Renal pelvis (tissue), 4 donors: ENCODE measurements around the gene AP2S1. TPM values are rescaled to one million over a fixed set of nuclear protein-coding genes. Genes with fewer than 3 reads are reported as not detected.
"Not testable (repeated sequence)": the region's sequence is repeated elsewhere in the genome, so short reads cannot be mapped to it uniquely, and the experiment has no call there.

Experiments
- DNase-seq: peaks from one replicate; pipeline ENCODE4 v3.0.0-alpha.2; 2013
- polyA plus RNA-seq, 3 donors: library from polyadenylated mRNA; unstranded; fragments of 120-200 nt; gene quantifications; one replicate each; pipeline ENCODE4 v1.2.1, GENCODE V29; 2013; ENCODE audit not compliant: insufficient read length in 3 of 3

Gene AP2S1
- polyA plus RNA-seq, 3 donors, result 92.3 to 114 (median 96.9) TPM

GRCh38 chr19:46878613-46879375 lies 28.1 kb upstream of the AP2S1 start:
- DNase-seq, result no peak

DNA sequence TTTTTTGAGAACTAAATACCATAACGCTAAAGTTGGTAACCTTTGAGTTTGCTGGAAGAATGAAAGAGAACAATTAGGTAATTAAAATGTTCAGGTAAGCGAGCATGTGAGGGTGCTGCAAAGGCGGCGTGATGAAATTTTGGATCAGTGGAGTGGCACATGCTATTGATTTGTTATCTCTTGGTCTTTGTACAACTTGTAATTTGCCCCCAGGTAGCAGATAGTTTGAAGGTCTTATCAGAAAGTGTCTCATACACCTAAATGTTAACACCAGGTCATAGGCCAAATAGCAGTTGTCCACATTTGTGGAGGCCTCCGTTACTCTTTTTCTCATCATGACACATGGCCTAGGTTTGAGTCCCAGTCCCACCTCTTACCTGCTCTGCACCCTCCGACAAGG lies 25.0 kb upstream of the AP2S1 start:
- DNase-seq, result no peak

DNA sequence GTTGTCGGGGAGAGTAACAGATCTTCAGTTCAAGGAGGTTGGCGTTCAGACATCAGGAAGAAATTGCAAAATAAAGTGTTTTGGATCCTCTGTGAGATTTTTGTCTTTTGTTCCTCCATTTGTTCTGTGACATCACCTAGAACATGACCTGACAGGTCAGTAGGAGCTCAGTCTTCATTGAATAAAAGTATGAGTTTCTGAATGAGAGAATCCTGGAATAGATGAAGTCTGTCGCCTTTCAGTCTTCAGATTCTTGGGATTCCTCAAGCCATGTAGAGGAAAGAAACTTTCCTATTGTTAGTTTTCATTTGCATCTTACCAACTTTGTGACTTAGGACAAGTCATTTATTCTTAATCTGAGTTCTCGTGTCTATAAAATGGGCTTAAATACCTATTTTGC lies 24.6 kb upstream of the AP2S1 start:
- no peak for DNase-seq

DNA sequence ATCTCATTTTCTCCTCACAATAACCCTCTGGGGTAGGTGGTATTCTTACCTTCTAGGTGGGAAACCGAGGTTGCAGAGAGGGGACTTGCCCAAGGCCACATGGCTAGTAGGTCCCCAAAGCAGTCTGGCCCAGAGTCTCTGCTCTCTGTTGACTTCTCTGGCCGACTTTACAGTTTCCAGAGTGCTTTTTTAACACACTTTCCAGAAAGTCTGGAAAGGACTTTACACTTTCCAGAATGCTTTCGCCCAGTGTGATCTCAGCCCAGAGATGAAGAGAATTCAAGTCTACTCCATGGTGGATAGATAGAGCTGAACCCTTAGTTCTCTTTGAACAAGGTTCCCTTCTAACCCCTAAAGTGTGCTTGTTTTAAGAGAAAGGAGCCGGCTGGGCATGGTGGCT lies 22.3 kb upstream of the AP2S1 start:
- no peak for DNase-seq

- DNase-seq, result not testable (repeated sequence)
These were observed 20.5 kb upstream of the AP2S1 start for GRCh38 chr19:46871173-46871572.

DNA sequence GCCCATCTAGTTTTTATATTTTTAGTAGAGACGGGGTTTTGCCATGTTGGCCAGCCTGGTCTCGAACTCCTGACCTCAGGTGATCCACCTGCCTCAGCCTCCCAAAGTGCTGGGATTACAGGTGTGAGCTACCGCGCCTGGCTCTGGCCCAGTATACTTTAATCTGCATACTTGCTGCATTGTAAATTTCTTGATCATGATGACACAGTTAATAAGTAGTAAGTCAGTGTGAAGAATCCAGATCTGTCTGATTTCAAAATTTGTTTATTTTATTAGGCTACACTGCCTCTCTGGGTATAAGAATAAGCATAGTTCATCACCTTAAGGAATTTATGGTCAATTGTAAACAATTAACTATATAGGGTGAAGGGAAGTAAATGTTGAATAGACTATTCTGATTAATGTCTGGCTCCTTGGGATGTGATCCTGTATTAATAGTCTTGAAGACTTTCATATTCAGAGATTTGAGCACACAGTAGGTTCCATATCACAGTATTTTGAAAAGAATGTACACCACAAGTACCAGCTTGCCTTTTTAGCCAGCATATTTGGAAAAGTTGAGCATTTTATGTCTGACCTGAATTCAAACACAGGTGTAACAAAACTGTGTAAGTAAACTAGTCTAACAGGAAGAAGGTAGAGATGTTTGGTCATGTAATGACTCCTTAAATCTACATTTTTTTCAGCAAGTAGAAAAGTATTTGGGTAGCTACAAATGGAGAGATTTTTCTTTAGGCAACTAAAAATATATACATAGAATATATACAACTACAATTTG lies 17.6 kb upstream of the AP2S1 start:
- DNase-seq, result no peak

DNA sequence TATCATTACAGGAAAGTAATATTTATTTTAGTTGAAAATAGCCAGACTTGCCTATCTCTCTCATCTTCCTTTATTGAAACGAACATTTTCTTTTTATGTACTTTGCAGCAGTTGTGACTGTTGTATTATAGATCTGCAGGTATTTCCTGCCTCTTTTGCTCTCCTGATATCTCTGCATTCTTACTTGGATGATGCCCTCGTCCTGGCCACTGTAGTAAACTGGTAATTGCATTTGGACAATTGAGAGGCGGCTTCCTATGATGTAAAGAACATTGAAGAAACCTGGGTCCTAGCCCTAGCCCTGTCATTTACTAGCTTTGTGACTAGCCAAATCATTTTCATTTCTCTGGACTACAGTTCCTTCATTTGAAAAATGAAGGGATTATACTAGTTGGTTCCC lies 16.5 kb upstream of the AP2S1 start:
- DNase-seq, result no peak

- no peak for DNase-seq
These were observed 15.9 kb upstream of the AP2S1 start for GRCh38 chr19:46866407-46867136.

DNA sequence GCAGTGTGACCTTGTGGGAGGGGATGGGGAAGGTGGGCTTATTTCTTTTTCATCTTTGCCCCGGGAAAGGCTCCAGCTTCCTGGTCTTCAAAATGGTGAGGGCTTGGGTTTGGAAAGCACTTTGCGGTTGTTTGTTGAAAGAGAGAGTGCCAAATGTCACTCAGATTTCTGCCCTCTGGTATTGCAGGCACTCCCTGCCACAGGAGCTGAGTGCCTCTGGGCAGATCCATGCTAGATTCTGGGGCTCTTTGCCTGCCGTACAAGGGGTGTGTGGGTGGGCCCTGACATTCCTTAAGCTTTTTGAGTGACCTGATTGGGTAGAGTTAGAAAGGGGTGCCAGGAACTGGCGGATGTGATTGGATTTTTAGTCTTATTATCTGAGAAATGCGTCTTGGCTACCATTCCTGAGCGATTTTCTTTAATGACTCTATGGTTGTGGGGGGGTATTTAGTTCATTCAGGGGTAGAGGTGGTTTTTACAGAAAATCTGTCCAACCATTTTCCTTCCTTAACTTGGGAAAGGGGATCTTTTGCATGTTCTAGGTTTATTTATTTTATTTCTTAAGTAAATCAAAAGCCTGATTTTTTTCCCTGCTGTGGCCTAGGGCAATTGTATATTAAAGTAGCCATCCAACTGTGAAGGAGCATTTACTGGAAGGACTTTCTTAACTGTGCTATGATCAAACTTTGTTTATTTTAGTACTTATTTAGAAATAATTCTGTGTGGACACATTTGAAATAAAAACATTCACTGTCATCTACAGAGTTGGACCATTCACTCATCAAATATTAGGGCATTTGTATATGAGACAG lies 13.4 kb upstream of the AP2S1 start:
- no peak for DNase-seq

DNA sequence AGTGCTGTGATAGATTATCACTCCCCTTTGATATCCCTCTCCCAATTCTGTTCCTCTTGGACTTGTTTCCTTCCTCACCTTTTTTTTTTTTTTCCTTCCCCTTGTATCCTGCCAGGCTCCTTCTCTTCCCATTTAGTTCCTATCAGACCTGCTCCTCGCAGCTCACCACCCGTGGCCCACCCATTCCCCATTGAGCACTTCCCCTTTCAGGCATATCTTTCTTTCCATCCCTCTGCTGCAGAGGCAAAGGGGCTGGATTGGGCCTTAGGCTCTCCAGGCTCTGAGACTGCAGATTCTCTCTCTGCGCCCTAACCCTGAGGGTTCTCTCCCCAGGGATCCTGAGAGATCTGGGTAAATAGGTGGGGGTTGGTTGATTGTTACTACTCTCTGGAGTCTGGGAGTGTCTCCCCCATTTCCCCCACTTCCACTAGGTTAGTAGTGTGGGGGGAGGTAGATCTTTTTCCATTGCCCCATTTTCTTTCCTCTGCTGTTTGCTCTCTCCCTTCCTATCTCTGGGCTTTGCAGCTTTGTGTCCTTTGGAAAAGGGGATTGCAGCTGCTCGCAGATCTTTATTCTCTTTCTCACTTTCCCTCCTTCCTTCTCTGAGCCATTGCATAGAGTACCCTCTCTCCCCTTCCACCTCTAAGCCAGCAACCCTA lies 12.5 kb upstream of the AP2S1 start:
- DNase-seq, result no peak

GRCh38 chr19:46862503-46862834 lies 11.8 kb upstream of the AP2S1 start:
- DNase-seq, result no peak

GRCh38 chr19:46861691-46862502 lies 11.3 kb upstream of the AP2S1 start:
- no peak for DNase-seq

DNA sequence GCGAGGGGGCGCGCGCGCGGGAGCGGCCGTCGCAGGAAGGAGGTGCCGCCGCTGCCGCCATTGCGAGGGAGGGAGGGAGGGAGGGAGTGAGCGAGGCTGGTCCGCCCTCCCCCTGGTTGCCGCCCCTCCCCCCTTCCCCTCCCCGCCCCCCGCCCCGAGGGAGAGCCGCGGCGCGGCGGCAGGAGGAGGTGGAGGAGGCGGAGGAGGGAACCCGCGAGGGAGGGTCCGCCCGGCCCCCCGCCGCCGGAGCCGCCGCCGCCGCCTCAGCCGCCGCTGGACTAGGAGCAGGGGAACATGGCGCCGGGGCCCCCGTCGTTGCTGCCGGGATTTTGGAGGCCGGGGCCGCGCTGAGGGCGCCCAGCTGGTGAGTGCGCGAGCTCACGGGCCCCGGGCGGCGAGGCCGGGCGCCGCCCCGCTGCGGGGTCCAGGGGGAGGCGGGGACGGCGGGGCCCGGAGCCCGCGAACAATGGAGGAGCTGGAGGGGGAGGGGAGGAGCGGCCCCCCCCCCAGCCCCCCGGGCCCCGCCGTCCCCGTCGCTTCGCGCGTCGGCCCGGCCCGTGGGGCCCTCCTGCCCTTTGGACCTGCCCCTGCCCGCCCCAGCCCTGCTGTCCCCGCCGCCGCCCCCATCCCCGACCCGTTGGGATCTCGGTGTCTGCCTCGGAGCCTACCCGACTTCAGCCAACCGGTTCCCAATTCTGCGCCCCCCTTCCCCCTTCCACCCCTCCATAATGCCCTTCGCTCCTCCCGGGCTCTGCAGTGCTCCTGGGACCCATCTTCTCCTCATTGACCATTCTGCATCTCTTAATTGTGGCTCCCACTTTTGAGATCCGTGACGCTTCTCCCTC lies 10.4 kb upstream of the AP2S1 start, which contains the start of gene ARHGAP35:
Gene ARHGAP35 (plus strand): TSS at position 152 of the 845 bp plus-strand sequence. CDS start 57,679 bp downstream, outside the sequence.
- DNase-seq, result no peak

- peak; percentile 98 for DNase-seq
These were observed 9.6 kb upstream of the AP2S1 start for GRCh38 chr19:46860125-46860845.

GRCh38 chr19:46859637-46860124 lies 9.0 kb upstream of the AP2S1 start:
- DNase-seq, result no peak

DNA sequence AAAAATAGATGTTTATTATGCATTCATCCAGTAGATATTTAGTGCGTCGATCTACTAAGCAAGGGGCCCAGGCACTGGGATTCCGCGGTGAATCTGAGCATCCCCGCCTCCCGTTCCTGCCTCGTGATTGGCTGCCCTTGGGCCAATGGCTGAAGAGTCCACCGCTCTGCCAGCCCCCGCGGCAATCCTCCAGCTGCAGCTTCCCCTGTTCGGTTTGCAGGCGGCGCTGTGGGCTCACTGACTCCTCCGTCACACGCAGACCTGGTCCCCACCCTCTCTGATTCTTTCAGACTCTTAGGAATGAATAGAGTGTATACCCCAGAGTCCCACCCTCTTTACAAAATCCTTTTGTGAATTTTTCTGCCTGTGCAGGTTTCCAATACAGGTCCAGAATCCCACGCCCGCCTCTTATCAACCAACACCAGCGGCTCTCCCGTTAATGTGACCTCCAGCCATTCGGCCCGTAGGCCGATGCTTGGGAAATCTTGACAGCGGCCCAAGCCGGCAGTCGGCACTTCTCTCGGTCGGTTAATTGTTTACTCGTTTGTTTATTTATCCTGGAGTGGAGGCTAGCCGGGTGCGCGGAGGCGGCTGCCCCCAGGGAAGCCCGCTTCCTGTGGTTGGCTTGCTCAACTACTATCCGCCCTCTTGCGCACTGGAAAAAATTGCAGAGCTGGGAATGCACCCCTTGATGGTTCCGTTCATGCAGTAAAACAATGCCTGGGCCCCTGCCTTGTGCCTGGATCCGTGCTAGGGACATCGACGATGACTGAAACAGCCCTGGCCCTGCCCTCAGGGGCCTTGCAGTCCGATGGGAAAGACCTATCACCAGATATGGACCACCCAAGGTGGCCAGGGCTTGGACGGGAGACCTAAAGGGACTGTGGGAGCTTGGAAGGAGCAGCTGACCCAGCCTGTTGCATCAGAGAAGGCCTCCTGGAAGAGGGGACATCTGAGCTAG lies 5.7 kb upstream of the AP2S1 start:
- DNase-seq, result peak; percentile 94

DNA sequence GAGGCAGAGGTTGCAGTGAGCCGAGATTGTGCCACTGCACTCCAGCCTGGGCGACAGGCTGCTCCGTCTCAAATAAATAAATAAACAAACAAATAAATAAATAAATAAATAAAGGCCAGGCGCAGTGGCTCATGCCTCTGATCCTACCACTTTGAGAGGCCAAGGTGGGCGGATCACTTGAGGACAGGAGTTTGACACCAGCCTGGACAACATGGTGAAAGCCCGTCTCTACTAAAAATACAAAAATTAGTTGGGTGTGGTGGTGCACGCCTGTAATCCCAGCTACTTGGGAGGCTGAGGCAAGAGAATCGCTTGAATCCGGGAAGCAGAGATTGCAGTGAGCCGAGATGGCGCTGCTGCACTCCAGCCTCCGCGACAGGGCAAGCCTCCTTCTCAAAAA lies 4.1 kb upstream of the AP2S1 start:
- not testable (repeated sequence) for DNase-seq
